Activated T-helper 2 cell treated with anti-CD3 and anti-CD28 coated beads, Interferon-gamma antibody, Interleukin-2, Interleukin-4, amounts not matched to agents 10 μg/mL and 5 μg/mL and 100 μg/mL, durations not matched to agents 14 hours and 24 hours and 36 hours (primary cell): ENCODE data around the gene APBB2. TPM values are rescaled to one million over a fixed set of nuclear protein-coding genes. Genes with fewer than 3 reads are reported as not detected.
"Not testable (repeated sequence)": the region's sequence is repeated elsewhere in the genome, so short reads cannot be mapped to it uniquely, and the experiment has no call there.

Source experiments
- DNase-seq: peaks from one replicate; pipeline ENCODE4 v3.0.0; 2021; ENCODE audit warnings: low spot score
- H3K27ac Mint-ChIP-seq: one replicate; pipeline ENCODE4 v1.8.0; 2021; ENCODE audit warnings: mixed read lengths
- H3K27me3 Mint-ChIP-seq: one replicate; pipeline ENCODE4 v1.8.0; 2021; ENCODE audit warnings: low read depth, mixed read lengths
- H3K36me3 Mint-ChIP-seq: one replicate; pipeline ENCODE4 v1.8.0; 2021; ENCODE audit warnings: low read depth, mixed read lengths
- H3K4me1 Mint-ChIP-seq: one replicate; pipeline ENCODE4 v1.8.0; 2021; ENCODE audit warnings: low read depth, mixed read lengths
- H3K4me3 Mint-ChIP-seq: one replicate; pipeline ENCODE4 v1.8.0; 2021; ENCODE audit warnings: low read depth, mild to moderate bottlenecking, moderate library complexity, mixed read lengths
- H3K9me3 Mint-ChIP-seq: one replicate; pipeline ENCODE4 v1.8.0; 2021; ENCODE audit warnings: mixed read lengths
- intact Hi-C: fragments of 100-400 bp; cut with micrococcal nuclease; formaldehyde crosslinking; loops from one replicate; pipeline ENCODE4 v1.15.1; 2023
- total RNA-seq: library from RNA; stranded (reverse); gene quantifications from 2 replicates; pipeline ENCODE4 v1.2.3, GENCODE V29; 2022

APBB2 gene
- total RNA-seq, 1 donor from 2014 or later: 0.73 TPM

DNA sequence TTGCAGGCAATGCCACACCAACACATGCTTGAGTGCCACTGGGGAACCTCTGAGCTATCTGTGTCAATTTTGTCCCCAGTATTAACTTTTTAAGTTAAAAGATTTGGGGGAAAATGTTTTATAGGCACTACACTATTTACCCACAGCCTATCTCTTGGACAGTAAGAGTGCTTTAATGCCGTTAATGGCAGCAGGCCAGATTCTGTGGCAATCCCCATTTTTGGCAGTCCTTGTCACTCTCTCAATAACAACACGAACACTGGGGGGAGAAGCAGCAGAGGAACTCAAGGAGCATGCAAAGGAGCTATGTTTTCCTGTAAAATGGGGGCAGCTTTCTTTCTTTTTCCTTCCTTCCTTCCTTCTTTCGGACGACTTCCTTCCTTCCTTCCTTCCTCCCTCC lies 296.0 kb downstream of the APBB2 start:
- intact Hi-C loops: loop anchor here (5.0 kb wide), 1 partner anchor 181 kb away; no protein-coding TSS in a partner anchor
- no peaks in the 10 kb centered on the region for H3K27me3 Mint-ChIP-seq
- H3K27ac Mint-ChIP-seq: no peak overlapping the region
- H3K4me1 Mint-ChIP-seq: peaks cover 28% of the 10 kb centered on the region
- no peak overlapping the region for H3K4me3 Mint-ChIP-seq
- DNase-seq: no peak
- H3K36me3 Mint-ChIP-seq: no peaks in the 10 kb centered on the region
- no peaks in the 10 kb centered on the region for H3K9me3 Mint-ChIP-seq

DNA sequence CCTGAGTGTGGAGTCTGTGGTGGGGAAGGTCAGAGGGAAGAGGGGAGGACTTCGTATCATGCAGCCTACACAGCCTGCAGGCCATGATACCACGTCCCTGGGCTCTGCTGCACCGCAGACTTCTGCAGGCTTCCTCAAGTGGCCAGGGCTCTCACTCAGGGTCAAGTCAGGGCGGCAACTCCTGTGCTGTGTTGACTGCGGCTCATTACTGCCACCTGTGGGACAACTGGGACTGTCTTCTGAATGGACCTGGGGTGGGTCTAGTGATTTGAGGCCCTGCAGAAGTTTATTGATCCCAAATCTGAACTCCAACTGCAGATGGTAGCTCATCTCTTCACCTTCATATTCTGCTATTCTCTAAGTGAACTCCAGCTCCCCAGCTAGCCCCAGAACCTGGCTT lies 297.5 kb downstream of the APBB2 start:
- Mint-ChIP-seq H3K4me1 (peaks cover 32% of the 10 kb centered on the region), H3K9me3 (no peaks in the 10 kb centered on the region), H3K27me3 (no peaks in the 10 kb centered on the region), H3K27ac (no peak overlapping the region), H3K4me3 (no peak overlapping the region), H3K36me3 (no peaks in the 10 kb centered on the region)
- peak; percentile 23 for DNase-seq
- intact Hi-C loops: loop anchor here (1.0 to 5.0 kb wide), 2 partner anchors 8 to 180 kb away; no protein-coding TSS in a partner anchor

DNA sequence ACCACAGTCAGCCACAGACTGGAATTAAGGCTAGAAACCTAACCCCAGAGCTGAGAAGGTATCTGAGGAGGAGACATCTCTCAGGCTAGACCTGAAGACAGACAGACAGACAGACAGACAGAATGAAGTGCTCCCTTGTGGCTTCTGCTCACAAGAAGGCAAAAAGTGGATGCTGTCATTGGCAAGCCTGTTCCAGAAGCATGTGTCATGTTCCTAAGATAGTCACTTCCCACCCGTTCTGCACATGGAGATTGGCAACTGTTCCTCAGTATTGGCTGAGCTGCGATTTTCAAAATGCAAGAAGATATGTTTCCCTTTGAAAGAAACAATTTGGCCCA lies 298.2 kb downstream of the APBB2 start:
- no peaks in the 10 kb centered on the region for H3K27me3 Mint-ChIP-seq
- intact Hi-C loops: loop anchor here (5.0 kb wide), 1 partner anchor 179 kb away; no protein-coding TSS in a partner anchor
- H3K36me3 Mint-ChIP-seq: no peaks in the 10 kb centered on the region
- no peak for DNase-seq
- no peaks in the 10 kb centered on the region for H3K9me3 Mint-ChIP-seq
- H3K4me3 Mint-ChIP-seq: no peak overlapping the region
- H3K4me1 Mint-ChIP-seq: peaks cover 32% of the 10 kb centered on the region
- H3K27ac Mint-ChIP-seq: peak overlapping the region; percentile 83

DNA sequence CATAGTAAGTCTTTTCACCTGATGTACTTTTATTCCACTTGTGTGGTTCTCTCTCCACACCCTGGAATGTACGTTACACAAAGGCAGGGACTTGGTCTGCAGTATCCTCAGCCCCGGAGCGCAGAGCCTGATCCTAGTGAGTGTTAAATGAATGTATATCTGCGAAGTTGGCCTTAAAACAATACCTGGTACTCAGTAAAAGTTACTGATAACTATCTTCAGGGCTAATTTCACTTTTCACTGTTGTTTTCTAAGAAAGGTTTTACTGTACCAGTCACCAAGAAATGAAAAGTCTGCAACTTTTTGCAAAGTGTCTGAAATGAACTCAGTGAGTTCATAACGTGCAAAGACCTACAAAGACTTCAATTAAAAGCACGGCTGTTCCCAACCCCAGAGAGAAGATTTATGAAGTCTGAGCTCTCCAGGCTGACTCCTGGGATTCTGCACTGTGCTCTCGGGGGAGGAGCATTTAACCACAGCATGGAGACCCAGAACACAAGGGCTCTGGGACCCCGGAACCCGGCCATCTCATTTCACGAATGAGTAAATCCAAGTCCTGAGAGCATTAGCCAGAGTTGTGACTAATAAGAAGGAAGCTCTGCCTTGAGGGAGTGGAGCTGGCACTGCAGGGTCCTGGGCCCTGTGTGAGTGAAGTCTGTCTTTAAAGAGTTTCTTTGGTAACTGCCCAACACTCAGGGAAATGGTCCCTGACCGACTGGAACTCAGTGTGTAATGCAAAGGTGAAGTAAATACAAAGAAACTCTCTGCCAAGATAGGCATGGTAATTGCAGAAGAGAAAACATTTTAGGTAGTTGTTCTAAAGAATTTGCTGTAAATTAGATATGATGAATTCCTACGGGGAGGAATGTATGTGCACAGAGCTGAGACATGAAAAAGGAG lies 298.8 kb downstream of the APBB2 start:
- intact Hi-C loops: loop anchor here (5.0 kb wide), 1 partner anchor 178 kb away; no protein-coding TSS in a partner anchor
- H3K27ac Mint-ChIP-seq: peak overlapping the region; percentile 83
- H3K27me3 Mint-ChIP-seq: no peaks in the 10 kb centered on the region
- no peaks in the 10 kb centered on the region for H3K36me3 Mint-ChIP-seq
- H3K4me3 Mint-ChIP-seq: peak overlapping the region; percentile 54
- peaks cover 32% of the 10 kb centered on the region for H3K4me1 Mint-ChIP-seq
- no peaks in the 10 kb centered on the region for H3K9me3 Mint-ChIP-seq
- no peak for DNase-seq

DNA sequence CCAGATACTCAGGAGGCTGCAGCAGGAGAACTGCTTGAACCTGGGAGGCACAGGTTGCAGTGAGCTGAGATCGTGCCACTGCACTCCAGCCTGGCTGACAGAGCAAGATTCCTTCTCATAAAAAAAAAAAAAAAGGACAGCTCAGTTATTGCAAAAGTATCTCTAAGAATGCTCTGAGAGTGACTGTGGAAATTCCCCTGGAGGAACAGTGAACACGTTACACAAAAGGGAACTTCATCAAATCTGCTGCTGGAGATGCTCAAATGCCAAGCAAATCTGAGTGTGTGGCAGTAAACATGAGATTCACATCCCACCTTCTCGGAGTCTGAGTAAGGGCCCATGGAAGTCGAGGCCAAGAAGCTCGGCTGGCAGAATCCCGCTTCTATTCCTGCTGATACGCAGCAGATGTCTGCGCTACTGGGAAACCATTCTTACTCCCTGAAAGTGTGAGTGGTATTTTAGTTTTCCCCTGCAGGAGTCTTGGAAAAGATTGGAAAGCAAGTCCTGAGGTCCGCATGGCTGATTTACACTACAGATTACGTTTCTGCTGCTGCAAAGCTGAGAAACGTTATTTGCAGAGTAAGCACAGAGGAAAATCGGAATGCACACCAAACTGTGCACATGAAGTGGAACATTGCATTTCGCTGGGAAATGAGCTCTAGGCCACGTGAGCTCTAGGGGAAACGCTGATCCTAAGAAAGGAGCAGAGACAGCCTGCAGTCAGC lies 301.7 kb downstream of the APBB2 start:
- no peak overlapping the region for H3K27ac Mint-ChIP-seq

DNA sequence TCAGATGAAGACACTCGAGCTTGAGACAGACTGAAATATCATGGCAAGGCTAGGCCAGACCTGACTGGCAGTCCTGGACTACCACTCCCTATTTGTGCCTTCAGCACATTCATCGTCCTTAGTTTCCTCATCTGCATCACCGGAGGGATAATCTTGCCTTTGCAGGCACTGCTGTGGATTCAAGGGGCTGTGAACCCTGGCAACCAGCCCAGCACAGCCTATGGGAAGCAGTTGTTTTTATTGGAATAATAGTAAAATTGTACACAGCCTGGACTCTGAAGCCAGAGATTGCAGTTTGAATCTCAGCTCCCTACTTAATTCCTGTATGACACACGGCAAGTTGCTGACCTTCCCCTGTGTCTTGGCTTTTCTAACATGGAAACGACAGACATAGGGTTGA lies 303.6 kb downstream of the APBB2 start:
- Mint-ChIP-seq H3K36me3 (no peaks in the 10 kb centered on the region), H3K27me3 (no peaks in the 10 kb centered on the region), H3K9me3 (no peaks in the 10 kb centered on the region), H3K4me1 (peaks cover 35% of the 10 kb centered on the region), H3K27ac (peak overlapping the region; percentile 85), H3K4me3 (no peak overlapping the region)
- no peak for DNase-seq
- intact Hi-C loops: no loop called here

More for the DNA sequence above, 301.7 kb downstream of the APBB2 start:
- Mint-ChIP-seq H3K36me3 (no peaks in the 10 kb centered on the region), H3K4me3 (no peak overlapping the region), H3K27me3 (no peaks in the 10 kb centered on the region), H3K9me3 (no peaks in the 10 kb centered on the region), H3K4me1 (peaks cover 48% of the 10 kb centered on the region)
- no peak for DNase-seq
- intact Hi-C loops: no loop called here

DNA sequence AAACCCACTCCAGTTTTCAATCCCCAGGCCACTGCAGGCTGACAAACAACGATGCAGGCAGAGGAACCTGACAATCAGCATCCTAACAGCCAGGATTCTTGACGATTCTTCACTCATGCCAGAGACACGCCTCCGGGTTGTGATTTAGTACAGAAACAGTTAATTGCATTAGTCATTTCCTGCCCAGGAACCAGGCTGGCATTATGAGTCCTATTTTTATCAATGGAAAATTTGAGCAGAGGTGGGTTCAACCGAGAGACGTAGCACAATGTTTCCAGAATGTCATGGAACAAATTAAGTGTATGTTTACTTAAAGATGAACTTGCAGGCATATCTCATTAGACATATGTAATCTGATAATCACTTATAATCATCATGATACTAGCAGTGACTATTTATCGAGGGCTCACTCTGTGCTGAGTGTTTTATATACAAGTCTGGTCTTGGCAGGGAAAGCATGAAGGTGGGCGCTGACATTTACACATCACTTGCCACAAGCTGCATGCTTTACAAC lies 304.9 kb downstream of the APBB2 start:
- no peaks in the 10 kb centered on the region for H3K9me3 Mint-ChIP-seq
- no peaks in the 10 kb centered on the region for H3K36me3 Mint-ChIP-seq
- no peak for DNase-seq
- intact Hi-C loops: loop anchor here (1.0 to 5.0 kb wide), 4 partner anchors 8 to 298 kb away; no protein-coding TSS in a partner anchor
- H3K27ac Mint-ChIP-seq: peak overlapping the region; percentile 85
- no peaks in the 10 kb centered on the region for H3K27me3 Mint-ChIP-seq
- H3K4me3 Mint-ChIP-seq: no peak overlapping the region
- peaks cover 23% of the 10 kb centered on the region for H3K4me1 Mint-ChIP-seq

DNA sequence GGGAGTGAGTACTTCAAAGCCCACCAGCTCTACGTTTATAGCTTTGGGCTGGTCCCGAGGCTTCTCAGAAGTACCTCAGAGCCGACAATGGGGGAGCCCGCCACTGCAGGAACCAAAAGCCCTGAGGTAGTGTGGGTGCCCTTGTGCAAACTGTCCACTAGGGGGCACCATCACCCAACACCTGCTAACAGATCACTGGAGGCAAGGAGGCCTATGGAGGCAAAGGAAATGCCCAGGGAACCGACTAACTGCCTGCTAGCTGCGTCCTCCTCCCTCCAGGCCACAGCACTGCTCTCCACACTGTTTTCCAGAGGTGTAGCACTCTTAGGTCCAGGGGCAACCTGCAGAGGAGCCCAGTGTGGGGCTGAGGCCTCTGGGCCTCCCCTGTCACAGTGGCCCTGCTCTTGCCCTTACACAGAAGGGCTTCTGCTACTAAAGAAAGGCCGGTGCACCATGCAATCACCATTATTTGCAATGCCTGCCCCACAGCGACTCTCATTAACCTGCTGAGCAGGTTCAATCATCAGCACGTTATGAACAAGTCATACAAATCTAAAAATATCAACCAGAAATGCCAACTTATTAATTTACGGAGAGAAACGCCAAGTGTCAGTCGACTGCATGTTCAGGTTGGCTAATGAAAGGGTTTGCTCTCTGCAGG lies 305.5 kb downstream of the APBB2 start:
- Mint-ChIP-seq H3K4me3 (no peak overlapping the region), H3K27ac (peak overlapping the region; percentile 85), H3K9me3 (no peaks in the 10 kb centered on the region), H3K36me3 (no peaks in the 10 kb centered on the region), H3K4me1 (peaks cover 21% of the 10 kb centered on the region), H3K27me3 (no peaks in the 10 kb centered on the region)
- DNase-seq: peak; percentile 59
- intact Hi-C loops: loop anchor here (1.0 to 5.0 kb wide), 4 partner anchors 8 to 298 kb away; no protein-coding TSS in a partner anchor

DNA sequence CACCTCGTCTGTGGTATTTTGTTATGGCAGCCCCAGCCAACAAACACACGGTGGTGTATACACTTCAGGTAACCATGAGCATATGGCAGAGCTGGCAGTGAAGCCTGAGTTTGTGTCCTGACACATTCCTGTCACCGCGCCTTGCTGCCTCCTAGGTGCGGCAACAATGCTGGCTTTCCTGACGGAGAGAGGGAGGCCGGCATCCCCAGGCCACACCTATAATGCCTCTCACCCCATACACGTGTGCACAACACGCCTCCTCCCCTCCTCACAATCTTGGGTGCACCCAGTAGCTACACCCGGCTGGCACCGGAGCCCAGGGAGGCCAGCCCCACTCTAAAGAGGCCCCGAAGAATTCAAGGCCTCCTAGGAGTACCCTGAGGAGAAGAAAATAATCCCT lies 306.0 kb downstream of the APBB2 start:
- DNase-seq: no peak
- Mint-ChIP-seq H3K4me3 (no peak overlapping the region), H3K9me3 (no peaks in the 10 kb centered on the region), H3K36me3 (no peaks in the 10 kb centered on the region), H3K27me3 (no peaks in the 10 kb centered on the region), H3K4me1 (peaks cover 21% of the 10 kb centered on the region), H3K27ac (peak overlapping the region; percentile 85)
- intact Hi-C loops: loop anchor here (5.0 kb wide), 1 partner anchor 66 kb away; no protein-coding TSS in a partner anchor

DNA sequence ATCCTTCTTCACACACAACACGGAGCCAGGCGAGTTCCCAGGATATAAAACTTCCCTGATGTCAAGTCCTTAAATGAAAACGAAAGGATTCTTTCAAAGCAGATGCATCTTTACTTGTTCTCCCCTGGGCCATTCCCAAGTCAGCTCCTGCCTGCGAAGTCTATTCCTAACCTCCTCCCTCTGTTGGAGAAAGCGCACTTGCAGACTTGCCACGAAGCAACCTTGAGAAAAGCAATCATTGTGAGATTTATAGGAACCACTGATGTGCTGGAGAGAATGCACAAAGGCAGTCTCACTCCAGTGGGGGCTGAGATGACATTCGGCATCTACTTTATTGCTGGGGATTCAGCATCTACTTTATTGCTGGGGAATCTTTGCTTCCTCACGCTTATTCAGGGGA lies 308.9 kb downstream of the APBB2 start:
- no peaks in the 10 kb centered on the region for H3K9me3 Mint-ChIP-seq
- intact Hi-C loops: loop anchor here (5.0 kb wide), 1 partner anchor 63 kb away; no protein-coding TSS in a partner anchor
- no peaks in the 10 kb centered on the region for H3K36me3 Mint-ChIP-seq
- H3K27ac Mint-ChIP-seq: no peak overlapping the region
- H3K27me3 Mint-ChIP-seq: no peaks in the 10 kb centered on the region
- DNase-seq: no peak
- no peak overlapping the region for H3K4me3 Mint-ChIP-seq
- H3K4me1 Mint-ChIP-seq: peaks cover 18% of the 10 kb centered on the region

DNA sequence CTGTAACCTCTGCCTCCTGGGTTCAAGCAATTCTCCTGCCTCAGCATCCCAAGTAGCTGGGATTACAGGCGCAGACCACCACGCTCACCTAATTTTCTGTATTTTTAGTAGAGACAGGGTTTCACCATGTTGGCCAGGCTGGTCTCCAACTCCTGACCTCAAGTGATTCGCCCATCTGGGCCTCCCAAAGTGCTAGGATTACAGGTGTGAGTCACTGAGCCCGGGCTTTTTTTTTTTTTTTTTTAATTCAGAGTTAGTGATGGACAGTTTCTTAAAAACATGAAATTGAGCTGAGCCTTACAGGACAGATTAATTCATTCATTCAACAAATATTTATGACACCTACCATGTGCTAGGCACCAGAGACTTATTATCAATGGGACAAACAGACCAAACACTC lies 313.8 kb downstream of the APBB2 start:
- H3K36me3 Mint-ChIP-seq, intact Hi-C loops, H3K27me3 Mint-ChIP-seq, H3K4me3 Mint-ChIP-seq, H3K4me1 Mint-ChIP-seq, H3K27ac Mint-ChIP-seq, H3K9me3 Mint-ChIP-seq, DNase-seq: not testable (repeated sequence)

DNA sequence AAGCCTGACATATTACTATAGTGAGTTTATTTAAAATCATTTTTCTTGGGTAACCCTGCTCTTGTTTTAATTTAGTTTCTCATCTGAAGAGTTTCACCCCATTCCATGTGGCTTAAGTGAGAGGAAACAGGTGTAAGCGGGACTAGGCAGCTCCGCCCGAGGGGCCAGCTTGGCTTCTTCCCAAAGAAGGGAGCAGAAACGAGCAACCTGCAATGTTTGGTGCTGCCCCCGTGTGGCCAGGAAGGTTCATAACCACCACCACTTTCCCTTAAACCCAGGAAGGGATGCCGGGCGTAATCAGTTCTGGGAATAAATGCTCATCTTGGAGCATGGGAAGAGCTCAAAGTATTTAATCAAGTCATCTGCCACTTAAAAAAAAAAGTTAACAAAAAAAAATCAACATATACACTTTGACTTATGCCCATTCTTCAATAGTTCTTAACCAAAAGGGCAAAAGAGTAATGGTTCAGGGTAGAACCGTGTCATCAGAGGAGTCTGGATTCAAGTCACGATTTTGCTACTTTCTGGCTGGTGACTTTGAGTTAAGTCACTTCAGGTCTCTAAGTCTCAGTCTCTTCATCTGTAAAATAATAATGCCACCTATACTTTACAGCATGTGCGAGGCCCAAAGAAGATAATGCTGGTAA lies 316.7 kb downstream of the APBB2 start:
- H3K27me3 Mint-ChIP-seq: no peaks in the 10 kb centered on the region
- intact Hi-C loops: loop anchor here (5.0 kb wide), 1 partner anchor 160 kb away; no protein-coding TSS in a partner anchor
- peaks cover 4% of the 10 kb centered on the region for H3K4me1 Mint-ChIP-seq
- peak overlapping the region; percentile 68 for H3K4me3 Mint-ChIP-seq
- H3K9me3 Mint-ChIP-seq: no peaks in the 10 kb centered on the region
- DNase-seq: peak; percentile 37
- H3K36me3 Mint-ChIP-seq: no peaks in the 10 kb centered on the region
- H3K27ac Mint-ChIP-seq: no peak overlapping the region
